GM21529 (cell line): ENCODE data around the gene STX8.
"Not testable (repeated sequence)": the region's sequence is repeated elsewhere in the genome, so short reads cannot be mapped to it uniquely, and the experiment has no call there.

ENCODE experiments used
- ATAC-seq: cut with Tn5 transposase; IDR thresholded peaks from one replicate; pipeline ENCODE4 v1.9.1; 2021; ENCODE audit not compliant: unreplicated experiment

Gene STX8

DNA sequence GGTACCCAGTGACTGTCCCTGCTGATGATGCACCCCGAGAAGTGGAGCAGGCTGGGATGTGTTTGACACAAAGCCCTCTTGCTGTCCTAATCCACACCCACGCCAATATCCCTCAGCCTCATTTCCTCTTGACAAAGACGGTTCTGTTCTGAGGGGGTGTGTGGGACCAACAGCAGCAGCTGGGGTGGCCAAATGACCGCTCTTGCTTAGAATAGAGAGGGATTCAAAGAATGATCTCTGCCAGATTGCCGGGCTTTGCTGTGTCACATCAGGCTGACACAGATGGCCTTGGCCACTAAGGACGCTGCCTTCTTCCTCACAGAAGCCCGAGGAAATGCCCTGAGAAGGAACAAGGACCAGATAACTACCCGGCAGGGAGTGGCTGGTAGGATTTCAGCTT lies 303.6 kb downstream of the STX8 start:
- no peak for ATAC-seq

DNA sequence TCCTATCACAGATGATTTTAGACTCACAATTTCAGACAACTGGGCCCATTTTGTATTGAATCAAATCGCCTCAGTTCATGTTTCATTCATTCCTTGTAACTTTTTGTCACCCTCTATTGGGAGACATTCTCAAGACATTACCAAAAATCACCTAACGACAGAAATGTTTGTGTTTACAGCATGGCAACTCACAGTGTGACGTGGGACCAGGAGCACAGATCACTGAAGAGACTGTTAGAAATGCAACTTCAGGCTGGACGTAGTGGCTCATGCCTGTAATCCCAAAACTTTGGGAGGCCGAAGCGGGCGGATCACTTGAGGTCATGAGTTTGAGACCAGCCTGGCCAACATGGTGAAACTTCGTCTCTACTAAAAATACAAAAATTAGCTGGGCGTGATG lies 304.7 kb downstream of the STX8 start:
- ATAC-seq, result no peak

DNA sequence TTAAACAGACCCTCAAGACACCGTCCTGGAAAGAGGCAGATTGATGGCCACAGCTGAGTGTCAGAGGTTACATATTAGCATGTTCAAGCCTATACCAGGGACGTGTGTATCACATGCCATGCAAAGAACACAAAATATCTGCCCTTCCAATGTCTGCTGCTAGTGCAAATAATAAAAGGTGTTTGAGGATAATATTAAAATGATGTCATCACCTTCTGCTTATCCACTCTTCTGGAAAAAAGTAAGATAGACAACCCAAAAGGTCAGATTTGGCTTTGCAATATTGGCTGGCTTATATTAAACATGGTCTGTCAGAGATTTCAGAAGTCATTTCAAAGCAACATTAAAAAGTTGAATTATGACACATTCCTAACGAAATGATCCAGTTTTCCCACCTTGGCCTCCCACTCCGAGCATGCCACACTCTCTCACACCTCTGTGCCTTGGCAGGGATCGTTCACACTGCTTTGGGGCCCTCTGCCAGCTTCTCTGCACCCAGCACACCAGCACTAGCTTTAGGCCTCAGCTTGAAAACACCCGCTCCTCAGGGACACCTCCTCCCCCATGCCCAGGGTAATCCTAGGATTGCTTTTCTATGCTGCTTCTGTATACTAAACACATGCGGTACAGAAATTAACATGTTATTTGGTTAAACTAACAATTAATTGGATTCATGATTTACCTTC lies 306.1 kb downstream of the STX8 start:
- no peak for ATAC-seq

DNA sequence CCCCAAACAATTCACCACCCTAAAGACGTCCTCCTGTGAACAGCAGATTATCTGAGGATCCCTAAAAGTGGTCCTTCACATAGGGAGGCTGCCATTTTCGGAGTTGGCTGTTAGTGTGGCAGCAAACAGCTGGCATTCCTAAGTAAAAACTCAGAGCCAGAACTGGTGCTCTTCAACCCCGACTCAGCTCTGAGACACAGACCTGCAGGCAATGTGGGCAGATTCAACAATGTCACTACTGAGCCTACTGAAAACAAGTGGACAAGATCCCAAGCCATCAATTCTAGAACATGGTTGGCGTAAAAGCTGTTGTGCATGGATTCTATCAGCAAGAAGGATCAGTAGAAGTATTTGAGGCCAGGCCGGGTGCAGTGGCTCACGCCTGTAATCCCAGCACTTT lies 307.1 kb downstream of the STX8 start:
- no peak for ATAC-seq

DNA sequence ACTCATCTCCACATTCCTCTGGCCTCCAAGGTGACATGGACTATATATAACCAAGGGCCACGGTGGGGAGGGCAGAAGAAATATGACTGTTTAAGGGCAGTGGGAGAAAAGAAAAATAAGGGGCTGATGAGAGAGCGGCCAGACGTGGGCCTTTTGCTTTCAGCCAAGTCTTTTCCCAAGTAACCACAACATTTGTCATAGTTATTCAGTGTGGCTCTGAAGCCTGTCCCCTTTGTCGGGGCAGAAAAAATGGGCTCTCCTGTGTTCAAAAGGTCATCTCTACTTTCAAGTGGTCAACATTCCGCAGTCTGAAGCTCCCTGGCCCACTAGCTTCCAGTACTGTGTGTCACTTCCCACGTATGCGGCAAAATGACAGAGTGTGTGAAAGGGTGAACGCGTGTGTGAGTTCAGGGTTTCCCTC lies 308.9 kb downstream of the STX8 start:
- no peak for ATAC-seq

DNA sequence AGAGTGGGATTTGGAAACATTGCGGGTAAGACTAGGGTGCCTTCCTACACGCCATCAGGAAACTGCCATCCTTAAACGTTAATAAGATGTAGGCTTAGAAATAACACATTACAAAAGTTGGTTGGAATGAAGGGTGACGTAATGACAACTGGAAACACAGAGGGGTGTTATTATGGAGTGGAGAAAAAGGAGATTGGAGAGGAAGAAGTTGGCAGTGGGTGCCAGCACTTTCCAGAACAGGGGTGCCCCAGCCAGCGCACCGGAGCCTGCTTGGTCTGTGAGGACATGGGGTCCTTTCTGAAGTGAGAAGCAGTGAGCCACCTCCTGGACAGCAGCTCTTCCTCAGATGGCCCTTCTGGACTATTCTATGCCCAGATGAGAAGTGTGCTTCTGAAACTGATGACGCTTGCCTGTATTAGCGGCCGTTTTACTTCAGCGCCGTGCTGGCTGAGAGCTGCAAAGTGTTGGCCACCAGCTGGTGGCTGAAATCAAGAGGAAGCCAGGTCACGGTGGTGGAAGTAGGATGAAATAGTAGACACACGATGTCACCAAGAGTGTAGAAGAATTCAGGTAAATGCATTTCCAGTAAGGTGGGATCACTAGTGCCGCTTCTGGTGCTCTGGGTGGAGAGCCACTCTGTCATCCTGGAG lies 309.5 kb downstream of the STX8 start:
- ATAC-seq, result no peak

DNA sequence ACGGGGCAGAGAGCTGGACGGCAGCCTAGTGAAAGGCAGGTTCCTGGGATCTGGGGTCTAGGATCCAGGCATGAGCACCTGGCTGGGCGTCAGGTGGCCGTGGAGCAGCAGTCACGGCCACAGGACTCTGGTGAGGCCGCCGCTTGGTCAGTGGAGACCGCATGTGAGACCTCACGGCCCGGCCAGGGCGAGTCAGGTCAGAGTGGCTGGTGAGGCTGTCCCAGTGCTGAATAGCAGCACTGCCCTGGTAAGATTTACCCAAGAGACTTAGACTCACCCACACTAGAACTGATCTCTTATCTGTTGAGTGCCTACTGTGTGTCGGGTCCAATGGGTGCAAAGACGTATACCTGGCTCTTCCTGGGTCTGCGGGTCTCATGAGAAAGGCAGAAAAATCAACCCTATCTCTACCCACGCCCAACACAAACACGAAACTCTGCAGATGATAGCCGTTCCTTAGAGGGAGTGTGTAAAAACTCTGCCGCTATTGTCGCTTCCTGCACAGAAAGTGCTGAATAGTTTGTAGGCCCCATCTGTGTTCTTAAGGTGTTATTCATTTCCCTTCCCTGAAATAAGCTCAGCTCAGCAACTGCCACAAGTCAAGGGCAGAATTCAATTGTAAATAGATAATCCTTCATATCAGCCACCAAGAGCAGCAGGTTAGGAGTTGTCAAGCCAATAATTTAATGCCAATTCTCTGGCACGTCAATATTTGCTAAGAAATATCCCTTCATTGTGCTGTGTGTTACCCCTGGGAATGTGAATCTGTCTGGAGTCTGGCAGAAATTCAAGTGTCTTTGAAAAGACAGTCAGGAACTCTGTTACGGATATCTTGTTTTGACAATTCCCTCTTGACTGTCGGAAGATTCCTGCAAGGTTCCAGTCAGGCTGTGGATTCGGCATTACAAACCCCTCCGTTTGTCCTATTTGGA lies 314.3 kb downstream of the STX8 start:
- ATAC-seq, result no peak

DNA sequence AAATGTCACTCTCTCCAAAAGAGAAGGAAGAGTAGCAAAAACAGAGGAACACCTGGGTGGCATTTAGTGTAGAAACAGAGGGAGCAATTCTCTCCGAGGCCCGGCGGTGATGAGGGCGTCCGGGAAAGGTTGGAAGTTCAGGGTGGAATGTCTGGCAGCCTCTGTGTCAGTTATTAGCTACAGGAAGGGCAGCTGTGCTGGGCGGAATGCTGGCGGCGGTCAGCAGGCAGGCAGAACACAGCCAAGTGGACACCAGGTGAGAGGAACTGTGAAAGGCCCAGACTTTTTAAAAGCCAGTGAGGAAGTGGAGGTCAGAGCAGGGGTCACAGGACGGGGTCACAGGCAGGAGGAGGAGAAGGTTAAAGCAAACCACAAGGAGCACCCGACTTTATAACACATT lies 316.2 kb downstream of the STX8 start:
- ATAC-seq, result no peak

DNA sequence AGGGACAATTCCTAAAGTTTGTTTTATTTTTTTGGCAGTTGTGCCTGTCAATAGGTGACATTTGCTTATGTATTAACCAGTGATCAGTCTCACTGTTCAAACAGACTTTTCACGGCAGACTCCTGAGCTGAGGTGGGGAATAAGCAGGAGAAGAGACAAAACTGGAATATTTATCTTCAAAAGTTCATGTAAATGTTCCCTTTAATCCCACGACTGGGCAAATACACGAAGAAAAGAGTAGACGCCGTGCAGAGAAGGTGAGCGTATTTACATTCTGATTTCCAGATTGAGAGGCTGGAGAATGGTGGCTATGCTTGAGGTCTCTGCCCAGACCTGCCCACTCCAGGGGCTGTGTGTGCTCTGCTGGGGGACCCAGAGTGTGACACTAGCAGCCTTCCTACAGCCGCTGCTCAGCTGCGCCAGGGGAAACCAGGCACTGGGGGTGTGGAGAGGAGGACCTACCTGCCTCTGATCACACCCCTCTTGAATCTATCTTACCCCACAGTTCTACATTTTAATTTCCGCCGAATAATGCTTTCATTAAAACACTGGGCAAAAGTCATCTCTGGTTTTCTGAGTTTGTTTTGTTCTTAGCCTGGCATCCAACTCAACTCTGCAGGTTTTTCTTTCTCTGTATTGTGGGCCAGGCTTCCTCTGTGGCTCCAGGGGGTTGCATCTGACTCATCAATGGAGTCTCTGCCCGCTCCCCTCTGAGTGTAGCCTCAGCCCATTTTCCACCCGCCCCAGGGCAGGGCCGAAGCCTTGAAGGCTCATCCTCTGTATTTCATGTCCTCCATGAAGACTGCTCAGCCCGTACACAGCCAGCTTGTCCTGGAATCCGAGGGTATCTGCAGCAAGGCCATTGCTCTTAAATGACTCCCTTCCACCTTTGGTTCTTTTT lies 317.3 kb downstream of the STX8 start:
- no peak for ATAC-seq

DNA sequence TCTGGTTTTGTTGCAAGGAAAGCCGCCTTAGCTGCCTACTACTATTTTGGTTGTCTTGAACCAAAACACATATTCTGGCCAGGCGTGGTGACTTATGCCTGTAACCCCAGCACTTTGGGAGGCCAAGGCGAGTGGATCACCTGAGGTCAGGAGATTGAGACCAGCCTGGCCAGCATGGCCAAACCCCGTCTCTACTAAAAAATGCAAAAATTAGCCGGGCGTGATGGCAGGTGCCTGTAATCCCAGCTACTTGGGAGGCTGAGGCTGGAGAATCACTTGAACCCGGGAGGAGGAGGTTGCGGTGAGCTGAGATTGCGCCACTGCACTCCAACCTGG lies 318.0 kb downstream of the STX8 start:
- not testable (repeated sequence) for ATAC-seq

DNA sequence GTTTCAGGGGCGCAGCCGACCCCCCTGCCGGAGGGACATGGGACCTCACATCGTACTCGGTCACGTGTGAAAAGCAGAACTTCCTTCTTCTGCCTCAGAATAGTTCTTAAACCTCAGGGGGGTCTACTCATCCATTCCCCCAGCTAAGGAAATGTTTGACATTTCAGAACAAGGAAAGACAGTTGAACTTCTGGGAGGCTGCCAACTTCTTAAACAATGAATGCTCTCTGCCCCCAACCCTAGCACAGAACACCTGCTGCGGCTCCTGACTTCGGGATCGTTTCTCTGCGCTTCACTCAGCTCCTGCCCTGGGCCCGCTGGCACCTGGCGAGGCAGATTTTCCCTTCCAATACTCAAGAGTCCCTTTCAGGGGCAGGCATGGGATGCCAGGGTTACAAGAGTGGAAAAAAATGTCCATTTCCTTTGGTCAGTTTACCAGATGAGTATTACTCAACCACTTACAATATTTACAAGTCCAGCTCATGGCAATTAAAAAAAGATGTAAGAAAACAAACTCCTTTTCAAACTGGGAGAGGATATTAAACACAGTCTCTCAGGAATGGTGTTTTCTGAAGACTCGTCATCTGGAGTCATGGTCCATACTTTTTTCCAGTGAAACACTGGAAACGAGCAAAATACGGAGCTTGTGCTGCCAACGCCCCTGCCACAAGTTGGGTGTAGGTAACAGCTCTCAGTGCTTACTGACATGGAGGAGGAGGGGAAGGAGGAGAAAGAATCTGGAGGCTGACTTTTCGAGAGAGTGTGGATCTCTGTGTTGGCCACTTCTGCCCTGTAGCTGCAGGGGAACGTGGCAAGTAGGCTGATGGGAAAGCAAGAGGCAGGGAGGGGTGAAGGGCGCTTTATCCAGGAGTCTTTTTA lies 318.6 kb downstream of the STX8 start:
- no peak for ATAC-seq

DNA sequence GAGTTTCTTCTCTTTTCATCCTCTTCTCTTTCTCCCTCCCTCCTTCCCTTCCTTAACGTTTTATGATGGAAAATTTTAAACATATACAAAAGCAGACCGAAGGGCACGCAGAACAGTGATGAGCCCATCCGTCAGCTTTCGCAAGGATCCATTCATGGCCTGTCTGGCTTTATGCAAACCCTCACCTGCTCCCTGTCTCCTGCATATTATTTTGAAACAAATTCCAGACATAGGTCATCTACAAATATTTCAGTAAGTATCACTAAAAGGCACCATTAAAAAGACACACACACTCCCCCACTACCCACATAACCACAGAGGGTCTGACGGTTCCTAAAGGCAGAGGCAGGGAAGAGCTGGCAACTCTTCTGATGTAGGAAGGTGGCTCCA lies 319.3 kb downstream of the STX8 start:
- no peak for ATAC-seq

DNA sequence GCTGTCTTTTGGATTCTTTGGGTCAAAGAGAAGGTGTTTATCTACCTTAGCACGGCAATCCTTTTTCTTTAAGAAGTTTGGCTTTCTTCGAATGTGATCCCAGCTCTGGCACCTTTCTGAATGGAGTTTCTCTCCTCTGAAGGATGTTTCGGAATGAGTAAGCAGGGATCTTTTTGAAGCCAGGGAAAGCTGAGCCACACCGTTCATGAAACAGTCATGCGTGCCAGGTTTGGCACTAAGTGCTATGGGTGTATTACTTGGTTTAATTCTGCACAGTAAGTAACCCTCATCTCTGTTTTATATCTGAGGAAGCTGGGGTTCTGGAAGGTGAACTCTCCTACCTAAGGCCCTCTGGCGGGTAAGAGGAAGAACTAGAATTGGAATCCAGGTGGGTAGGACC lies 319.8 kb downstream of the STX8 start:
- no peak for ATAC-seq

DNA sequence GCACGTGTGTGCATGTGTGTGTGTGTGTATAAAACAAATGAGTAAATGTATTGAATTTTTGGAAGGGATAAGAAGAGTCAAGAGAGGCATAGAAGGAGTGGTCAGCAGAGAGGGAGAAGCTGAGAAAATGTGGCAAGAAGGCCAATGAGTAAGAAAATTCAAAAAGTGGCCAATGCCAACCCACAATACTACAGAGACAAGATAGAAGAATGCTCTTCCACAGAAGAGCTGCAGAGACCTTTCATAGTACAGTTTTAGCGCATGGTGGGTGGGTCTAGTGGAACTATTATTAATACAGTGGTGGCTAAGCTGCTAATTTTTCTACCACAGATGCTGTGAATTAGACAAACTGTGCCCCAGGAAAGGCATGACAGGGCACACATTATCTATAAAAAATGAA lies 320.8 kb downstream of the STX8 start:
- ATAC-seq, result no peak

DNA sequence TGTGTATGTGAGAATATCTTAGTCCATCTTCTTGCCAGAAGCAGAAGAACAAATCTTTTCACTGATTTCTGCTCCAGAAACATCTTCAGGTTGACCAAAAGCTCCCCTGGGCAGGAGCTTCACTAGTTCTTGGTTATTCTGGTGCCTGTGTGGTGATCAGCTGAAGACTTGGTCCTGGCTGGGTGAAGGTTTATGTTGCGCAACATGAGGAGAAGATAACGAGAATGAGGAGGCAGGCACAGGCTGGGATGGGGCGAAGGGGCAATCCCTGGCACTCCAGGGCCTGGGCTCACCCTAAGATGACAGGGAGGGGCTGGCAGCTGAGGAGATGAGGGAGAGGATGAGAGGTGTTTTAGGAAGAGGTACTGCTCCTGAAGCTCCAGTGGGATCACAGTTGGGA lies 322.3 kb downstream of the STX8 start:
- ATAC-seq, result no peak

DNA sequence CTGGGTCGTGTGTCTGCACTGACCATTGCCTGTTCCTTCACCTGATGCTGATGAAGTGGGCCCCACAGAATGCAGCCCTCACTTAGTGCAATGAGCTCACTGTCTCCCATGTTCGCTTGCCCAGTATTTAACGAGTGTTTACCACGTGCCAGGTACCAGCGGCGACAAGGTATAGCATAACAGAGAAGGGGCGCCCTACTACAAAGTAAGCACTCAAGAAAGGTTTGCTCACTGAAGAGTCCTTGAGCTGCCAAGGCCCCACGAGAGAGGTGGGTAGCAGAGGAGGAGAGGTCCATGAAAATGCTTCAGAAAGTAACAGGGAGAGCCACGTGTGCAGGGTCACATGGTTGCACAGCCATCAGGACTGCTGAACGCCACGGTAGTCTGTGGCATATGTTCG lies 324.3 kb downstream of the STX8 start:
- no peak for ATAC-seq

DNA sequence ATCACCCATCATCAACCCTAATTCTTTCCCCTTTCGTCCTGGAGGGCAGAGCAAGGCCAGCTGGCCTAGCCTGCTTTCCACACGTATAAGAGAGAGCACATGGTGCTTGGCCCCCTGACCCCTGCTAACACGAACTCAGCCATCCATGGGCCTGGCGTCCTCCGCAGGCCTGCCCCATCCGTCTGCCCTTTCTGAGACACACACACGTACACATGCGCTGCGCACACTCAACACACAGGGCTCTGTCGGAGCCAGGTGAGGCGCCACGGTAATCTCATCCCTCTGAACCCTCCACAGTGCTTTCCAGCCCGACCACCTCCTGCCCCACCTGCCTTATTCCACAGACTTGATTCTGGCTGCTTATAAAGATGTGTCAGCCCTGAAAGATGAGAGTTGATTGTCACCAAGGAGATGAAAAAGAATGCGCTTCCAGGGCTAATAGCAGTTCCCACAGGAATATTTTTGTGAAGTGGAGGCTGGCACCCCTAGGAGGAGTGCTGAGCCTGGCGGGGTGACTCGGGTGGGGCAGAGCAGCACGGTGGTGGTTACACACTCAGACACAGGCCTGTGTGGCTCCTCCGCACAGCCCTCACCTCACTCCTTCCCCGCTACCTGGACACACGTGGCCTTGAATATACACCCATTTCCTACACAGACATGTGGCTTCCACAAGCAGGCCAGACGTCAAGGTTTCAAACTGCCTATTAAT lies 326.2 kb downstream of the STX8 start:
- no peak for ATAC-seq

DNA sequence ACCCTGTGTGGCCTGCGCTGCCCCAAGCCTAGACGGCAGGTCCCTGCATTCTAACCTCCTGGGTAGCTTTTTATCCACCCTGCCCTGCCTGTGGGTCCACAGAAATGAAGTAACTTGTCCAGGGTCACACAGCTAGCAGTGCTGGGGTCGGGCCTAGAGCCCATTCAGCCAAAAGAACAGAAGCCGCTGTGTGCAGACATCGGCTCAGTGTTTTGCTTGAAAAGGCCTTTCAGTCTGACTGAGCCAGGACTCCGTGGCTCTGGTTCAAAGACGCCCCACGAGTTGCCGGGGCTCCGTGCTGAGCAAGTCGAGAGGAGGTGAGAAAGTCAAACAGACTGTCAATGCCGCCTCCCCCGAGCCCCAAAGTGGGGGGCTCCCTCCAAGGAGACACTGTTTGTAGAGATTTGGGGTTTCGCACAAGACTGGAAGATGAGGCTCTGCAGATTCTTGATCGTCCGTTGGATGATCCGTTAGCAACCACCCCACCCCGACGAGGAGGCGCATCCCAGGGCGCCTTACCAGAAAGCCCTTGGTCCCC lies 328.1 kb downstream of the STX8 start:
- ATAC-seq, result no peak
